ENCODE results near the gene RIPPLY3.

DNA sequence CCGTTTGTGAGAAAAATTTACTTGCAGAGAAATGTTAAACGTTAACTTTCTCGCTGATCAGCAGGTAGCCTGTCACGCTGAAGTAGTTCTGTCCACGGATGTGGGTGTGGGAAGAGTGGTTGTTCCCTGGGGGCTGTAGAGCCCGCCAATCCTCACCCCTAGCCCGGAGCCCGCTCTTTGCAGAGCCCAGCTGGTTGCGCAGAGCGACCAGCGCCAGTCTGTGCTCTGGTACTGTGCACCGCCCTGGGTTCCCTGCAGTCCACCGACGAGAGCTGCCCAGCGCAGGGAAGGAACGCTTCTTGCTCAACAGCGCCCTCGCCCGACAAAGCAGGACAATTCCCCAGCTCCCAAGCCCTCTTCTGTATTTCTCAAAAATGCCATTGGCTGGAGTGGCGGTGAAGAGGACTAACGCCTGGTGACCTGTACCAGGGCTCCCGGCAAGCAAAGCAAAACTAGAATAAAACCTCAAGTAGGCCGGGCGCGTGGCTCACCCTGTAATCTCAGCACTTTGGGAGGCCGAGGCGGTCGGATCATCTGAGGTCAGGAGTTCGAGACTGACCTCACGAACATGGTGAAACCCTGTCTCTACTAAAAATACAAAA lies 3.3 kb downstream of the RIPPLY3 start:
- TF ChIP-seq EP300 (IDR thresholded peaks at IDR 0.05) = no peak
- TF ChIP-seq, protein P1, sequence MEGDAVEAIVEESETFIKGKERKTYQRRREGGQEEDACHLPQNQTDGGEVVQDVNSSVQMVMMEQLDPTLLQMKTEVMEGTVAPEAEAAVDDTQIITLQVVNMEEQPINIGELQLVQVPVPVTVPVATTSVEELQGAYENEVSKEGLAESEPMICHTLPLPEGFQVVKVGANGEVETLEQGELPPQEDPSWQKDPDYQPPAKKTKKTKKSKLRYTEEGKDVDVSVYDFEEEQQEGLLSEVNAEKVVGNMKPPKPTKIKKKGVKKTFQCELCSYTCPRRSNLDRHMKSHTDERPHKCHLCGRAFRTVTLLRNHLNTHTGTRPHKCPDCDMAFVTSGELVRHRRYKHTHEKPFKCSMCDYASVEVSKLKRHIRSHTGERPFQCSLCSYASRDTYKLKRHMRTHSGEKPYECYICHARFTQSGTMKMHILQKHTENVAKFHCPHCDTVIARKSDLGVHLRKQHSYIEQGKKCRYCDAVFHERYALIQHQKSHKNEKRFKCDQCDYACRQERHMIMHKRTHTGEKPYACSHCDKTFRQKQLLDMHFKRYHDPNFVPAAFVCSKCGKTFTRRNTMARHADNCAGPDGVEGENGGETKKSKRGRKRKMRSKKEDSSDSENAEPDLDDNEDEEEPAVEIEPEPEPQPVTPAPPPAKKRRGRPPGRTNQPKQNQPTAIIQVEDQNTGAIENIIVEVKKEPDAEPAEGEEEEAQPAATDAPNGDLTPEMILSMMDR (IDR thresholded peaks at IDR 0.05) = peak; percentile 52 to 82
- TF ChIP-seq POLR2A (IDR thresholded peaks at IDR 0.05) = no peak

Data from suprapubic skin (tissue), 3 donors.